Measurements from ENCODE around the gene FRMD4B. TPM values are rescaled to one million over a fixed set of nuclear protein-coding genes. Genes with fewer than 3 reads are reported as not detected.

FRMD4B gene
- total RNA-seq, 1 donor from 2014 or later: 31.3 TPM

DNA sequence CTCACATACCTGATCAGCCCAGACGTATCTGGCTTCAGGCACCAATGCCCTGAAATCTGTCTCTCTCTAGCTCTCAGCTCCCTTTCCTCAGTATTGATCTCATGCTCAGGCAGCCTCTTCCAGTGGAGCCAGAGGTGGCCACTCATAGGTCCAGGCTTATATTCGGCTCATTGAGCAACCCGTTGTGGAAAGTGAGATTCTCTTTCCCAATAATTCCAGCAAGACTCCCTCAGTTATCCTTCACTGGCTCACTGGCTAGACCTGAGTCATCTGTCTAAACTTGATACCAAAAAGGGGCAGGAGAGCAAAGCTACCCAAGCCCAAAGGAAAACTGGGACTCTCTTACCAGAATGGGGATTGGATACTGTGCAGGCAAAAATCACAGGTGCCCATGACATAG lies 33.4 kb upstream of the FRMD4B start:
- no peak for FAIRE-seq
- H3K4me3 ChIP-seq (ENCODE audit: low read depth, low read length): no peak overlapping the region
- no peak for DNase-seq (ENCODE audit: low read depth)
- H3K36me3 ChIP-seq (ENCODE audit: control insufficient read depth, insufficient read depth, low read length): no peaks in the 10 kb centered on the region
- H3K27me3 ChIP-seq (ENCODE audit: control insufficient read depth, insufficient read depth, low read length): no peaks in the 10 kb centered on the region
- TF ChIP-seq, protein P1, sequence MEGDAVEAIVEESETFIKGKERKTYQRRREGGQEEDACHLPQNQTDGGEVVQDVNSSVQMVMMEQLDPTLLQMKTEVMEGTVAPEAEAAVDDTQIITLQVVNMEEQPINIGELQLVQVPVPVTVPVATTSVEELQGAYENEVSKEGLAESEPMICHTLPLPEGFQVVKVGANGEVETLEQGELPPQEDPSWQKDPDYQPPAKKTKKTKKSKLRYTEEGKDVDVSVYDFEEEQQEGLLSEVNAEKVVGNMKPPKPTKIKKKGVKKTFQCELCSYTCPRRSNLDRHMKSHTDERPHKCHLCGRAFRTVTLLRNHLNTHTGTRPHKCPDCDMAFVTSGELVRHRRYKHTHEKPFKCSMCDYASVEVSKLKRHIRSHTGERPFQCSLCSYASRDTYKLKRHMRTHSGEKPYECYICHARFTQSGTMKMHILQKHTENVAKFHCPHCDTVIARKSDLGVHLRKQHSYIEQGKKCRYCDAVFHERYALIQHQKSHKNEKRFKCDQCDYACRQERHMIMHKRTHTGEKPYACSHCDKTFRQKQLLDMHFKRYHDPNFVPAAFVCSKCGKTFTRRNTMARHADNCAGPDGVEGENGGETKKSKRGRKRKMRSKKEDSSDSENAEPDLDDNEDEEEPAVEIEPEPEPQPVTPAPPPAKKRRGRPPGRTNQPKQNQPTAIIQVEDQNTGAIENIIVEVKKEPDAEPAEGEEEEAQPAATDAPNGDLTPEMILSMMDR (IDR thresholded peaks at IDR 0.05; ENCODE audit: insufficient read depth, low read length, severe bottlenecking): no peak

GRCh38 chr3:69417541-69418078 lies 31.7 kb upstream of the FRMD4B start:
- Histone ChIP-seq H3K27me3 (ENCODE audit: control insufficient read depth, insufficient read depth, low read length) (no peaks in the 10 kb centered on the region), H3K36me3 (ENCODE audit: control insufficient read depth, insufficient read depth, low read length) (no peaks in the 10 kb centered on the region), H3K4me3 (ENCODE audit: low read depth, low read length) (no peak overlapping the region)
- TF ChIP-seq, protein P1 (IDR thresholded peaks at IDR 0.05; ENCODE audit: insufficient read depth, low read length, severe bottlenecking): no peak
- FAIRE-seq (no peak), DNase-seq (ENCODE audit: low read depth) (no peak)

DNA sequence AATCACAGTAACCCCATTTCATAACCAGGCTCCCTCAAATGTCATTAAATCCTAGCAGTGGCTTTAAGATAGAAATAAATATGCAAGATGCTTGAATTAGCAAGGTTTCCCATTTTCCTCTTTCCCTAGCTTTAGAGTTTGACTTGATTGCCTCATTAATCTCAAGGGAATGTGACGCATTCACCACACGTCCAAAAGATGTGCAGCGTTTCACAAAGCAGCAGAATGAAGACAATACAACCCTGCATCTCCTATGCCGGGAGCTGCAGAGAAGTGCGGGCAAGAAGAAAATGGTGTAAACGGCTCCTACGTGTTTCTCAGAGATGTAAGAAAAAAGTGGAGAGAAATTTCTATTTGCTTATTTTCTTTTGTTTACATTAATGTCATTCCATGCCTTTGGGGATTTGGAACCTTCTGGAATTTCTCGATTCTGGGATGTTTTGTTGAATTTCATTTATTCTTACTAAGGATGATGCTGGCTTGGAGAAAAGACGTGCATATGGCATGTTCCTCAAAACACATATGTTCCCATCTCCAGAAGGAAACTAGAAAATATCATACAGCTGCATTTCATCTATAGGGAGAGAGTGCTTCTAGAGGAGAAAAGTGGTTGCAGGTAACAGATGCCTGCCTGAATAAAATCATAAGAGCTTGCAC lies 27.8 kb upstream of the FRMD4B start:
- TF ChIP-seq, protein P1 (IDR thresholded peaks at IDR 0.05; ENCODE audit: insufficient read depth, low read length, severe bottlenecking): no peak
- no peak overlapping the region for H3K4me3 ChIP-seq (ENCODE audit: low read depth, low read length)

DNA sequence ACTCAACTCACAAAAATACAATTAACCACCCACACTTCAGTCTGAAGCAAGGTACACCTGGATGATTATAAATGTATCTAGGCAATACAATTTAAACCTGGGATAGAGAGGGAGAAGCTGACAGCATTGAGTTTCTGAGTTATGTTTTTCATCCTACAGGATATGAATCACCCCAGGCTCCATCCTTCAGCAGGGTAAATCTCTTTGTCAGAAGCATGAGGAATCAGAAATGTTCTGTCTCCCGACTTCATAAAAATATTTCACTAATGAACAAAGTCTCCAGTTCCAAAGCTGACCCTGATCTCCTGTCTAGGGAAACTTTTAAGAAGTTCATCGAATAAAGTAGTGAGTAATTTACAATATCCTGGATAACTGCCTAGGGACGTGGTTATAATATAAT lies 25.5 kb upstream of the FRMD4B start:
- no peak for FAIRE-seq
- no peaks in the 10 kb centered on the region for H3K27me3 ChIP-seq (ENCODE audit: control insufficient read depth, insufficient read depth, low read length)
- TF ChIP-seq, protein P1 (IDR thresholded peaks at IDR 0.05; ENCODE audit: insufficient read depth, low read length, severe bottlenecking): no peak
- DNase-seq (ENCODE audit: low read depth): peak; percentile 96
- H3K36me3 ChIP-seq (ENCODE audit: control insufficient read depth, insufficient read depth, low read length): peaks cover 3% of the 10 kb centered on the region
- no peak overlapping the region for H3K4me3 ChIP-seq (ENCODE audit: low read depth, low read length)

More for the DNA sequence above, 27.8 kb upstream of the FRMD4B start:
- Histone ChIP-seq H3K27me3 (ENCODE audit: control insufficient read depth, insufficient read depth, low read length) (no peaks in the 10 kb centered on the region), H3K36me3 (ENCODE audit: control insufficient read depth, insufficient read depth, low read length) (peaks cover 2% of the 10 kb centered on the region)
- FAIRE-seq (no peak), DNase-seq (ENCODE audit: low read depth) (no peak)

DNA sequence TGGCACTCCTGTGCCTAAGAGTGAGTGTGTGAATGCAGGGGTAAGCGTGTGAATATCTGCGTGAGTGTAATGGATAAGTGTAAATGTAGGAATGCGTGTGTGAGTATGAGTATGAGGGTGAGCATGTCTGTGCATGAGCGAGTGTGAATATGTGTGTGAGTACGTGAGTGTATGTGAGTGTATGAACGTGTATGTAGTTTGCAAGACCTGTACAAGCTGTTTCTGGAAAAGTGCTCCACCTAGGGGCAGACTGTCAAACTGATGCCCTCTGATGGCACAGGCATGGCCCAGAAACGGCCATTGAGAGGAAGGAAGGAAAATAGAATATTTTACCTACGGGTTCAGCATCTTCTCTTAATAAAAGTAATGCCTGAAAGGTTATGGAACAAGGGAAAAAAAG lies 24.4 kb upstream of the FRMD4B start:
- TF ChIP-seq, protein P1 (IDR thresholded peaks at IDR 0.05; ENCODE audit: insufficient read depth, low read length, severe bottlenecking): peak; percentile 87
- peaks cover 5% of the 10 kb centered on the region for H3K36me3 ChIP-seq (ENCODE audit: control insufficient read depth, insufficient read depth, low read length)
- H3K4me3 ChIP-seq (ENCODE audit: low read depth, low read length): no peak overlapping the region
- FAIRE-seq: no peak
- DNase-seq (ENCODE audit: low read depth): peak; percentile 78
- H3K27me3 ChIP-seq (ENCODE audit: control insufficient read depth, insufficient read depth, low read length): no peaks in the 10 kb centered on the region

GRCh38 chr3:69409831-69410230 lies 23.9 kb upstream of the FRMD4B start:
- FAIRE-seq (no peak), DNase-seq (ENCODE audit: low read depth) (no peak)
- H3K4me3 ChIP-seq (ENCODE audit: low read depth, low read length): no peak overlapping the region
- peaks cover 5% of the 10 kb centered on the region for H3K36me3 ChIP-seq (ENCODE audit: control insufficient read depth, insufficient read depth, low read length)
- TF ChIP-seq, protein P1 (IDR thresholded peaks at IDR 0.05; ENCODE audit: insufficient read depth, low read length, severe bottlenecking): no peak
- no peaks in the 10 kb centered on the region for H3K27me3 ChIP-seq (ENCODE audit: control insufficient read depth, insufficient read depth, low read length)

Data from bronchial epithelial cell (primary cell).